Hematopoietic multipotent progenitor cell treated with erythropoietin and hydrocortisone succinate and interleukin-3 and kit ligand, for 17 days (in vitro differentiated cells): ENCODE data around the gene CCSER1.
"Not testable (repeated sequence)": the region's sequence is repeated elsewhere in the genome, so short reads cannot be mapped to it uniquely, and the experiment has no call there.

ENCODE experiments used
- DNase-seq: peaks from one replicate; pipeline ENCODE4 v3.0.0-alpha.2; 2015; ENCODE audit warnings: low spot score

CCSER1 gene

GRCh38 chr4:90445380-90445779 lies 318.2 kb downstream of the CCSER1 start:
- DNase-seq, result no peak

GRCh38 chr4:90449626-90450025 lies 322.4 kb downstream of the CCSER1 start:
- no peak for DNase-seq

GRCh38 chr4:90456891-90457290 lies 329.7 kb downstream of the CCSER1 start:
- DNase-seq, result no peak

GRCh38 chr4:90457817-90458216 lies 330.6 kb downstream of the CCSER1 start:
- no peak for DNase-seq

- DNase-seq, result no peak
Observed at GRCh38 chr4:90458576-90458975, 331.4 kb downstream of the CCSER1 start.

- DNase-seq, result no peak
Observed at GRCh38 chr4:90474484-90474883, 347.3 kb downstream of the CCSER1 start.

GRCh38 chr4:90476019-90476418 lies 348.8 kb downstream of the CCSER1 start:
- DNase-seq, result no peak

- no peak for DNase-seq
Observed at GRCh38 chr4:90476586-90476985, 349.4 kb downstream of the CCSER1 start.

GRCh38 chr4:90484894-90485293 lies 357.7 kb downstream of the CCSER1 start:
- DNase-seq, result not testable (repeated sequence)

GRCh38 chr4:90486346-90486745 lies 359.2 kb downstream of the CCSER1 start:
- DNase-seq, result no peak

GRCh38 chr4:90495211-90495610 lies 368.0 kb downstream of the CCSER1 start:
- no peak for DNase-seq

- DNase-seq, result no peak
Observed at GRCh38 chr4:90495936-90496335, 368.7 kb downstream of the CCSER1 start.

GRCh38 chr4:90498175-90498574 lies 371.0 kb downstream of the CCSER1 start:
- no peak for DNase-seq

- no peak for DNase-seq
Observed at GRCh38 chr4:90503677-90504076, 376.5 kb downstream of the CCSER1 start.

GRCh38 chr4:90515191-90515590 lies 388.0 kb downstream of the CCSER1 start:
- no peak for DNase-seq

- no peak for DNase-seq
Observed at GRCh38 chr4:90528551-90528950, 401.4 kb downstream of the CCSER1 start.

GRCh38 chr4:90536408-90536807 lies 409.2 kb downstream of the CCSER1 start:
- no peak for DNase-seq

- DNase-seq, result no peak
Observed at GRCh38 chr4:90537491-90537890, 410.3 kb downstream of the CCSER1 start.

GRCh38 chr4:90540536-90540935 lies 413.3 kb downstream of the CCSER1 start:
- no peak for DNase-seq

- DNase-seq, result no peak
Observed at GRCh38 chr4:90542216-90542615, 415.0 kb downstream of the CCSER1 start.

GRCh38 chr4:90543419-90544170 lies 416.4 kb downstream of the CCSER1 start:
- no peak for DNase-seq

- DNase-seq, result no peak
Observed at GRCh38 chr4:90544532-90545045, 417.4 kb downstream of the CCSER1 start.

- DNase-seq, result no peak
Observed at GRCh38 chr4:90545380-90545779, 418.2 kb downstream of the CCSER1 start.

- DNase-seq, result no peak
Observed at GRCh38 chr4:90546114-90546513, 418.9 kb downstream of the CCSER1 start.
